OCI-LY7 (cell line): ENCODE results near the gene CLK2.

ENCODE experiments used
- CTCF ChIP-seq: fragments of 200-600 bp; sonication (generic); conservative IDR thresholded peaks from 2 replicates; pipeline ENCODE4 v1.5.1; 2014; ENCODE audit warnings: mild to moderate bottlenecking, antibody characterized with exemption, low read length, moderate library complexity, mixed read lengths
- EZH2phosphoT487 ChIP-seq: fragments of 200-600 bp; sonication (generic); IDR thresholded peaks from 2 replicates; pipeline ENCODE4 v1.6.1; 2018; ENCODE audit warnings: low read depth, borderline replicate concordance, mild to moderate bottlenecking, mixed run types, antibody characterized with exemption, low read length, moderate library complexity, mixed read lengths

GRCh38 chr1:155241069-155241679, 32.1 kb downstream of the CLK2 start:
- TF ChIP-seq CTCF: no peak
- no peak for TF ChIP-seq EZH2phosphoT487
